ENCODE data around the gene KIR2DL3.
"Not testable (repeated sequence)": the region's sequence is repeated elsewhere in the genome, so short reads cannot be mapped to it uniquely, and the experiment has no call there.

The KIR2DL3 gene

DNA sequence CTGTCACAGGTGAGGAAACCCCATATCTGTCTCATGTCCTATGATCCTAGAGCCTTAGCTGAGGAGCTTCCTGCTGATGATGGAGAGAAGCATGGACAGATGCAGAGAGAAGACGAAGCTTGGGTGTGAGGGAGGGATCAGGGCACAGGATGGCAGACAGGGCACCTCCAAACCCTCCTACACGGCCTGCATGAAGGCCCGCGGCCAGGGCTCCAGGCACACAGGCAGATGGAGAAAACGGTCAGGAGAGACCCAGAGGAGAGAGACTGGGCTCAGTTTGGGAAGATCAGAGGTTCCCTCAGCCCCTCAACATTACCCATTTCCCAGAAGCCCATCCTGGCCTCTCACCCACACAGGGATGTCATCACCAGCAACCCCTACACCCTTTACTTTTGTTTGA, 5.8 kb downstream of the KIR2DL3 start:
- not testable (repeated sequence) for DNase-seq

DNA sequence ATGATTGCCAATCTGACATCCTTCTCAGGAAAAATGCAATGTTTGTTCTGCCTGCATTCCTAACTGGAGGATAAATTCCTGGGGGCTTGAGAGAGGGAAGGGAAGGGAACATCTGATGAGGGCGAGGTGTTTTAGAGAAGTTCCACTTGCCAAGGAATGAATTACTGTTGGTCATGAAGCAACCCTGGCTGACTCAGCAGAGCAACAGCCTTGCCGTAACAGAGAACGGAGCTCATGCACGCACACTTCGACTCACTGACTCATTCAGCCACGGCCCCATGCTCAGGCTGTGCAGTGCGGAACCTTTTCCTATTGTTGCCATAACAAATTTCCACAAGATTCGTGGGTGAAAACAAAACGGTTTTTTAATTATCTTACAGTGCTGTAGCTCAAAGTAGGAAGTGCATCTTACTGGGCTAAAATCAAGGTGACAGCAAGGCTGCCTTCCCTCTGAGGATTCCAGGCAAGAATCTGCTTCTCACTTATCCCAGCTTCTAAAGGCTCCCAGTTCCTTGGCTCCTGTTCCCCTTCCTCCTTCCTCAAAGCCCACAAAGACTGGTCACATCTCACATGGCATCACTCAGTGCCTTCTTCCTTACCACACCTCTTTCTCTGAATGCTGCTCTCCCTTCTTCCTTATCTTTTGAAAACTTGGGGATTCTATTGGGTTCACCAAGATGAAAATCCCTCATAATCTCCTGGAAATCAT, 9.5 kb downstream of the KIR2DL3 start:
- not testable (repeated sequence) for DNase-seq

DNA sequence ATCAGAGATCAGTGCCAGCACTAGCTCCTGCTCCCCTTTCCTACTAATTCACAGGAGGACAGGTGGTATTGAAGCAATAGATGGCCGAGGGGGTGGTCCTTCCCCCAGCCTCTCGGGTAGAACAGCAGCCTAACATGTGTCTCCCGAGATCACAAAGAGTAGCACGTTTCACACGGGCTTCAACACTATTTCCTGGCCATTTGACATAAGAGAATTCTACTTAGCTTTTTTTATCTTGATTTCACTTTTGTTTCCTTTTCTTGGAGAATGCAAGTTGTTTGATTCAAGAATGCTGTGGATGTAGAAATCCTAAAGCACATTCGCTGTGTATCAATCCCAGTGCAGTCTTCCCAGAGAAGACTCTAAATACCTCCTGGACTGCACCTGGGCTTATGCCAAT, 12.0 kb downstream of the KIR2DL3 start:
- DNase-seq: not testable (repeated sequence)

DNA sequence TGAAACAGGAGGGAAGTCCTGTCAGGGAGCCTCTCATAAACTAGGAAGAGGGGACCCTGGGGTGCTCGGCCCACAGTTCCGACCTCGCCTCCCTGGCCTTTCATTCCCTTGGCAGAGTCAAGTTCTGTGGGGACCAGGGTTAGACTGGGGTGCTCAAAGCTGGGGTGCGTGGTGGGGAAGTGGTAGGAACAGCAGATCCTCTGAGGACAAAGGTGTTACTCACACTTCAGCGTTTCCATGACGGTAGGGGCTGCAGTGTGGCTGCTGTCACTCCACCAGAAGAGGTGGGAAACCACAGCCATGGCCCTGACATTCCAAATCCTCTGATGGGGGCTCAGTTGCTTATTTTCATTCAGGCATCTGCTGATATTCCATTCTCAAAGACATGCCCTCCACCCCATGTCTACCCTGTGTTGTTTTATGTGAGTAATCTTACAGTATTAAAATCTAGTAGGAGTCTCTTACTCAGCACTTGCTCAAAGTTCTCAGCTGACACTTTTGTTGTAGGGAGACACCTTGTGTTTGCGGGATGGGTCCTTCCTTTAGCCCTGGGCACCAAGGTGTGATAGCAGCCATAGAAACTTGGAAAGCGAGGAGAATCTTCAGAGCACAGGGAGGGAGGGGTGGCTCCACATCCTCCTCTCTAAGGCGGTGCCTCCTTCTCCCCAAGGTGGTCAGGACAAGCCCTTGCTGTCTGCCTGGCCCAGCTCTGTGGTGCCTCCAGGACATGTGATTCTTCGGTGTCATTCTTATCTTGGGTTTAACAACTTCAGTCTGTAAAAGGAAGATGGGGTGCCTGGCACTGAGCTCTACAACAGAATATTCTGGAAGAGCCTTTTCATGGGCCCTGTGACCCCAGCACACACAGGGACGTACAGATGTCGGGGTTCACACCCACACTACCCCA, 18.1 kb downstream of the KIR2DL3 start:
- not testable (repeated sequence) for DNase-seq

DNA sequence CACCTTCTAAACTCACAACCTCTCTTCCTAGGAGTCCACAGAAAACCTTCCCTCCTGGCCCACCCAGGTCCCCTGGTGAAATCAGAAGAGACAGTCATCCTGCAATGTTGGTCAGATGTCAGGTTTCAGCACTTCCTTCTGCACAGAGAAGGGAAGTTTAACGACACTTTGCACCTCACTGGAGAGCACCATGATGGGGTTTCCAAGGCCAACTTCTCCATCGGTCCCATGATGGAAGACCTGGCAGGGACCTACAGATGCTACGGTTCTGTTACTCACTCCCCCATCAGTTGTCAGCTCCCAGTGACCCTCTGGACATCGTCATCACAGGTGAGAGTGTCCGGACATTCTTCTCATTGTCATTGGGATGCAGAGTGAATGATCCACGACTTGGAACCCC, 20.3 kb downstream of the KIR2DL3 start:
- not testable (repeated sequence) for DNase-seq

DNA sequence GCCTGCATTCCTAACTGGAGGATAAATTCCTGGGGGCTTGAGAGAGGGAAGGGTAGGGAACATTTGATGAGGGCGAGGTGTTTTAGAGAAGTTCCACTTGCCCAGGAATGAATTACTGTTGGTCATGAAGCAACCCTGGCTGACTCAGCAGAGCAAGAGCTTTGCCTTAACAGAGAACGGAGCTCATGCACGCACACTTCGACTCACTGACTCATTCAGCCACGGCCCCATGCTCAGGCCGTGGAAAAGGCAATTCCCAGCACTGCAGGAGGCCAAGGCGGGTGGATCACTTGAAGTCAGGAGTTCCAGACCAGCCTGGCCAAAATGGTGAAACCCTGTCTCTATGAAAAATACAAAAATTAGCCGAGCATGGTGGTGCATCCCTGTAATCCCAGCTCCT, 25.9 kb downstream of the KIR2DL3 start:
- DNase-seq: not testable (repeated sequence)

DNA sequence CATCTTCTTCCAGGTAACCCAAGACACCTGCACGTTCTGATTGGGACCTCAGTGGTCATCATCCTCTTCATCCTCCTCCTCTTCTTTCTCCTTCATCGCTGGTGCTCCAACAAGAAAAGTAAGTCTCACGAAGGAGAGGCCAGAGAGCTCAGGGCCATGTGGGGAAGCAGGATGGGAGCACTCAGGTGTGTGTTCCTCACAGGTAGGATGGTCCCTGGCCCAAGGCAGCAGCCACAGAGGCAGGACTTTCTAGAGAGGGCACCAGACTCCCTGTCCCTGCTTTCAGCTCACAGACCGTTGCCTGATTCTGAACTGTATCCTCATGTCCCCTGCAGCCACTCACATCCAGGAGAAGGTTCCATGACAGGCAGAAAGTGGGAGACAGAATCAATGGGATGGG, 28.2 kb downstream of the KIR2DL3 start:
- DNase-seq: not testable (repeated sequence)

DNA sequence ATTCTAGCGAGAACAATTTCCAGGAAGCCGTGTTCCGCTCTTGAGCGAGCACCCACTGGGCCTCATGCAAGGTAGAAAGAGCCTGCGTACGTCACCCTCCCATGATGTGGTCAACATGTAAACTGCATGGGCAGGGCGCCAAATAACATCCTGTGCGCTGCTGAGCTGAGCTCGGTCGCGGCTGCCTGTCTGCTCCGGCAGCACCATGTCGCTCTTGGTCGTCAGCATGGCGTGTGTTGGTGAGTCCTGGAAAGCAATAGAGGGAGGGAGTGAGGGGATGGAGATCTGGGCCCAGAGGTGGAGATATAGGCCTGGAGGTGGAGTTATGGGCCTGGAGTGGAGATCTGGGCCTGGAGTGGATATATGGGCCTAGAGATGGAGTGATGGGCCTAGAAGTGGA, 31.3 kb downstream of the KIR2DL3 start, which contains the start of gene KIR2DL1:
Gene KIR2DL1 (plus strand): TSS at position 148 of the 400 bp plus-strand sequence. CDS start 58 bp downstream, at position 206.
- not testable (repeated sequence) for DNase-seq

DNA sequence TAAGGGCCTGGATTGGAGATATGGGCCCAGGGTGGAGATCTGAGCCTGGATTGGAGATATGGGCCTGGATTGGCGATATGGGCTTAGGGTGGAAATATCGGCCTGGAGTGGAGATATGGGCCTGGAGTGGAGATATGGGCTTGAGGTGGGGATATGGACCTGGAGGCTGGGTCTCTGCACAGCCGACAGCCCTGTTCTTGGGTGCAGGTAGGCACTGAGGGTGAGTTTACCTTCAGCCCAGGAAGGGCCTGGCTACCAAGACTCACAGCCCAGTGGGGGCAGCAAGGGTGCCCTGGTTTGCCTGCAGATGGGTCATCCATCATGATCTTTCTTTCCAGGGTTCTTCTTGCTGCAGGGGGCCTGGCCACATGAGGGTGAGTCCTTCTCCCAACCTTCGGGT, 32.2 kb downstream of the KIR2DL3 start:
- DNase-seq: not testable (repeated sequence)

DNA sequence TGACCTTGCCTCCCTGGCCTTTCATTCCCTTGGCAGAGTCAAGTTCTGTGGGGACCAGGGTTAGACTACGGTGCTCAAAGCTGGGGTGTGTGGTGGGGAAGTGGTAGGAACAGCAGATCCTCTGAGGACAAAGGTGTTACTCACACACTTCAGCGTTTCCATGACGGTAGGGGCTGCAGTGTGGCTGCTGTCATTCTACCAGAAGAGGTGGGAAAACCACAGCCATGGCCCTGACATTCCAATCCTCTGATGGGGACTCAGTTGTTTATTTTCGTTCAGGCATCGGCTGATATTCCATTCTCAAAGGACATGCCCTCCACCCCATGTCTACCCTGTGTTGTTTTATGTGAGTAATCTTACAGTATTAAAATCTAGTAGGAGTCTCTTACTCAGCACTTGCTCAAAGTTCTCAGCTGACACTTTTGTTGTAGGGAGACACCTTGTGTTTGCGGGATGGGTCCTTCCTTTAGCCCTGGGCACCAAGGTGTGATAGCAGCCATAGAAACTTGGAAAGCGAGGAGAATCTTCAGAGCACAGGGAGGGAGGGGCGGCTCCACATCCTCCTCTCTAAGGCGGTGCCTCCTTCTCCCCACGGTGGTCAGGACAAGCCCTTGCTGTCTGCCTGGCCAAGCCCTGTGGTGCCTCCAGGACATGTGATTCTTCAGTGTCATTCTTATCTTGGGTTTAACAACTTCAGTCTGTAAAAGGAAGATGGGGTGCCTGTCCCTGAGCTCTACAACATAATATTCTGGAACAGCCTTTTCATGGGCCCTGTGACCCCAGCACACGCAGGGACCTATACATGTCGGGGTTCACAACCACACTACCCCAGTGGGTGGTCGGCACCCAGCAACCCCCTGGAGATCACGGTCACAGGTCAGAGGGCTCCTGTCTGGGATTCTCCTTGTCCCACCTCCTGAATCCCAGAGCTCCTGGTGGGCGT, 33.0 kb downstream of the KIR2DL3 start:
- DNase-seq: not testable (repeated sequence)

DNA sequence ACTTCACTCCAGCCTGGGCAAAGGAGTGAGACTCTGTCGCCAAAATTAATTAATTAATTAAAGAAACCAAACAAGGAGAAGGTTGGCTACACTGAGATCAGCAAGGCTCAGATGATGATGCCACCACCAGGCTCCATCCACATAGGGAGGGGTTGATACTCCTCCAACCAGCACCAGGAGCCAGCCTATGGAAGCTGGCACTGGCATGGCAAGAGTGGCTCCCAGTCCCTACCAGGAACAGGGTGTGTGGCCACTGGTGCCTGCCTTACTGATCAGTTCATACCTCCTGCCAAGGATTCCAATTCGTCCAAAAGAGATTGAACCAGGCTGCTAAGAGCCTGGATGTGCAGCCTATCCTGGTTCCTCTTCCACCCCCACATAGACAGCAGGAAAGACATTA, 34.4 kb downstream of the KIR2DL3 start:
- DNase-seq: not testable (repeated sequence)

DNA sequence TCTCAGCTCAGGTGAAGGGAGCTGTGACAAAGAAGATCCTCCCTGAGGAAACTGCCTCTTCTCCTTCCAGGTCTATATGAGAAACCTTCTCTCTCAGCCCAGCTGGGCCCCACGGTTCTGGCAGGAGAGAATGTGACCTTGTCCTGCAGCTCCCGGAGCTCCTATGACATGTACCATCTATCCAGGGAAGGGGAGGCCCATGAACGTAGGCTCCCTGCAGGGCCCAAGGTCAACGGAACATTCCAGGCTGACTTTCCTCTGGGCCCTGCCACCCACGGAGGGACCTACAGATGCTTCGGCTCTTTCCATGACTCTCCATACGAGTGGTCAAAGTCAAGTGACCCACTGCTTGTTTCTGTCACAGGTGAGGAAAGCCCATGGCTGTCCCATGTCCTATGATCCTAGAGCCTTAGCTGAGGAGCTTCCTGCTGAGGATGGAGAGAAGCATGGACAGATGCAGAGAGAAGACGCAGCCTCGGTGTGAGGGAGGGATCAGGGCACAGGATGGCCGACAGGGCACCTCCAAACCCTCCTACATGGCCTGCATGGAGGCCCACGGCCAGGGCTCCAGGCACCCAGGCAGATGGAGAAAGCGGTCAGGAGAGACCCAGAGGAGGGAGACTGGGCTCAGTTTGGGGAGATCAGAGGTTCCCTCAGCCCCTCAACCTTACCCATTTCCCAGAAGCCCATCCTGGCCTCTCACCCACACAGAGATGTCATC, 36.9 kb downstream of the KIR2DL3 start:
- DNase-seq: not testable (repeated sequence)

DNA sequence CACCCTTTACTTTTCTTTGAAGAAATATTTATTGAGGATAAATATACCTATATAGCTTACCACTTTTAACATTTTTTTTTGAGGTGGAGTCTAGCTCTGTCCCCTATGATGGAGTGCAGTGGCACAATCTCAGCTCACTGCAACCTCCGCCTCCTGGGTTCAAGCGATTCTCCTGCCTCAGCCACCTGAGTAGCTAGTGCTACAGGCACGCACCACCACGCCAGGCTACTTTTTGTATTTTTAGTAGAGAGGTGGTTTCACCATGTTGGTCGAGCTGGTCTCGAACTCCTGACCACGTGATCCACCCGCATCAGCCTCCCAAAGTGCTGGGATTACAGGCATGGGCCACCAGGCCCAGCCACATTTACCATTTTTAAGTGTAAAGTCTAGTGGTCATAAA, 37.5 kb downstream of the KIR2DL3 start:
- not testable (repeated sequence) for DNase-seq

DNA sequence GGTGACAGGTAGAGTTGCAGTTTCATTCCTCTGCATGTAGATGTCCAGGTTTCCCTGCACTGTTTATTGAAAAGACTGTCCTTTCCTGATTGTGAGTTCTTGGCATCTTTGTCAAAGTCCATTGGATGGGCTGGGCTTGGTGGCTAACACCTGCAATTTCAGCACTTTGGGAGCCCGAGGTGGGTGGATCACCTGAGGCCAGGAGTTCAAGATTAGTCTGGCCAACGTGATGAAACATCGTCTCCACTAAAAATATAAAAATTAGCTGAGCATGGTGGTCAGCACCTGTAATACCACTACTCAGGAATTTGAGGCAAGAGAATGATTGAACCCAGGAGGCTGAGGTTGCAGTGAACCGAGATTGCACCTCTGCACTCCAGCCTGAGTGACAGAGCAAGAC, 39.5 kb downstream of the KIR2DL3 start:
- not testable (repeated sequence) for DNase-seq

DNA sequence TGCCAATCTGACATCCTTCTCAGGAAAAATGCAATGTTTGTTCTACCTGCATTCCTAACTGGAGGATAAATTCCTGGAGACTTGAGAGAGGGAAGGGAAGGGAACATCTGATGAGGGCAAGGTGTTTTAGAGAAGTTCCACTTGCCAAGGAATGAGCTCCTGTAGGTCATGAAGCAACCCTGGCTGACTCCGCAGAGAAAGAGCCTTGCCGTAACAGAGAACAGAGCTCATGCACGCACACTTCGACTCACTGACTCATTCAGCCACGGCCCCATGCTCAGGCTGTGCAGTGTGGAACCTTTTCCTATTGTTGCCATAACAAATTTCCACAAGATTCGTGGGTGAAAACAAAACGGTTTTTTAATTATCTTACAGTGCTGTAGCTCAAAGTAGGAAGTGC, 40.6 kb downstream of the KIR2DL3 start:
- DNase-seq: not testable (repeated sequence)

DNA sequence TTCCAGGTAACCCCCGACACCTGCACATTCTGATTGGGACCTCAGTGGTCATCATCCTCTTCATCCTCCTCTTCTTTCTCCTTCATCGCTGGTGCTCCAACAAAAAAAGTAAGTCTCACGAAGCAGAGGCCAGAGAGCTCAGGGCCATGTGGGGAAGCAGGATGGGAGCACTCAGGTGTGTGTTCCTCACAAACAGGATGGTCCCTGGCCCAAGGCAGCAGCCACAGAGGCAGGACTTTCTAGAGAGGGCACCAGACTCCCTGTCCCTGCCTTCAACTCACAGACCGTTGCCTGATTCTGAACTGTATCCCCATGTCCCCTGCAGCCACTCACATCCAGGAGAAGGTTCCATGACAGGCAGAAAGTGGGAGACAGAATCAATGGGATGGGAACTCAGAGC, 44.6 kb downstream of the KIR2DL3 start:
- DNase-seq: not testable (repeated sequence)

DNA sequence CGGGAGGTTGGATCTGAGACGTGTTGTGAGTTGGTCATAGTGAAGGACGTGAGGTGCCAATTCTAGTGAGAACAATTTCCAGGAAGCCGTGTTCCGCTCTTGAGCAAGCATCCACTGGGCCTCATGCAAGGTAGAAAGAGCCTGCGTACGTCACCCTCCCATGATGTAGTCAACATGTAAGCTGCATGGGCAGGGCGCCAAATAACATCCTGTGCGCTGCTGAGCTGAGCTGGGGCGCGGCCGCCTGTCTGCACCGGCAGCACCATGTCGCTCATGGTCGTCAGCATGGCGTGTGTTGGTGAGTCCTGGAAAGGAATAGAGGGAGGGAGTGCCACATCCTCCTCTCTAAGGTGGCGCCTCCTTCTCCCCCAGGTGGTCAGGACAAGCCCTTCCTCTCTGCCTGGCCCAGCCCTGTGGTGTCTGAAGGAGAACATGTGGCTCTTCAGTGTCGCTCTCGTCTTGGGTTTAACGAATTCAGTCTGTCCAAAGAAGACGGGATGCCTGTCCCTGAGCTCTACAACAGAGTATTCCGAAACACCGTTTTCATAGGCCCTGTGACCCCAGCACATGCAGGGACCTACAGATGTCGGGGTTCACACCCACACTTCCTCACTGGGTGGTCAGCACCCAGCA, 47.9 kb downstream of the KIR2DL3 start:
- DNase-seq: not testable (repeated sequence)

DNA sequence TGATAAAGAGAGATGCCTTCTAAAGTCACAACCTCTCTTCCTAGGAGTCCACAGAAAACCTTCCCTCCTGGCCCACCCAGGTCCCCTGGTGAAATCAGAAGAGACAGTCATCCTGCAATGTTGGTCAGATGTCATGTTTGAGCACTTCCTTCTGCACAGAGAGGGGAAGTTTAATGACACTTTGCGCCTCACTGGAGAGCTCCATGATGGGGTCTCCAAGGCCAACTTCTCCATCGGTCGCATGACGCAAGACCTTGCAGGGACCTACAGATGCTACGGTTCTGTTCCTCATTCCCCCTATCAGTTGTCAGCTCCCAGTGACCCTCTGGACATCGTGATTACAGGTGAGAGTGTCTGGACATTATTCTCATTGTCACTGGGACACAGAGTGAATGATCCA, 49.8 kb downstream of the KIR2DL3 start:
- DNase-seq: not testable (repeated sequence)

DNA sequence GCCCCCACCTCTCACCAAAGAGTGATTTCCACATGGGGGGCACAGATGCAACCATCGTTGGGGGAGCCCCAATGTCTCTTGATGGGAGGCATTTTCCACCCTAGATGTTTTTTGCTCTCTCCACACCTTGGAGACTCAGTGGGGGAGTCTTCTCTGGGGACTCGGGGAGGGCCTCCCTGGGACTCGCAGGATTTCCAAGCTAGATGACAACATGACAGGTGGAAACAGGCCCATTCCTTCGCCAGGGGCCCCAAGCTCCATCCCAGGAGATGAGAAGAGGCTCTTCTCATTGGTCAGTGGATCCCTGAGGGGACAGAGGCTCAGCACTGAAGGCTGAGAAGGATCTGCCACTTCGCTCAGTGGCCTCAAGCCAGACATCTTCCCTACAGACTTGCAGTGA, 52.4 kb downstream of the KIR2DL3 start:
- no peak for DNase-seq

DNA sequence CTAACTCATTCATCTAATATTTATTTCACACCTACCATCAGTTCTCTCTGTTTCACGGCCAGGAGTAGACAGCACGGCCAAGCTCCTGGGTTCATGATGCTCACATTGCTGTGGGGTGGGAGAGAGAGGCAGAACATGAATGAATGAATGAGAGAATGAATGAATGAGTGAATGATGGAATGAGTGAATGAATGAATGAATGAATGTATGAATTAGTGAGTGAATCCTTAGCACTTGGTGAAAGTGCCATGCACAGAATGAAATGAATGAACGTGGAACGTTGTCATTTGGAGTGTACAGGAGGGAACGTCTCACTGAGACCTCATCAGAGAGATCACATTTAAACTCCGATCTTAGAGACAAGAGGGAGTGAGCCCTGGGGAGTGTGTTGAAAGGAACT, 53.2 kb downstream of the KIR2DL3 start:
- no peak for DNase-seq

DNA sequence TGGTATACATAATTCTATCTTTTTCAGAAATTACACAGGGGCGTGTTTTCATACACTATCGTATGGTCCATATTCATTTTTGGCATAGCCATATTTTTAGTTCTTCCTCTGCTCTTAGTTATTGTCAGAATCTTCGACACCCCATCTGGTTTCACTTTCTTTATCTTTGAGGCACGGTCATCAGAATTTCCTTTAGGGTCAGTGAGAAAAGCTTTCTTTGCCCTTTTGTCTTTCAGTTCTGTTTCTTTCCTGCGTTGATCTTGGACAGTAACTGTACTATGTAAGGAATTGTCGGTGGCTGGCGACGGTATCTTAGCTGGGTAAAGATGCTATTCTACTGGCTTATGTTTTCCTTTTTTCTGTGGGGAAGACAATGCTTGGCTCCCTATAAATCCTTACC, 54.5 kb downstream of the KIR2DL3 start:
- no peak for DNase-seq

All from stimulated activated naive CD4-positive, alpha-beta T cell treated with Interleukin-2 at 50 U/mL for 16 hours (primary cell).